Suppressor macrophage treated with lipopolysaccharide for 4 hours (primary cell): ENCODE measurements around the gene KRTAP19-6.
"Not testable (repeated sequence)": the region's sequence is repeated elsewhere in the genome, so short reads cannot be mapped to it uniquely, and the experiment has no call there.

Experiments
- DNase-seq: peaks from one replicate; pipeline ENCODE4 v3.0.0-alpha.2; 2020

The KRTAP19-6 gene

GRCh38 chr21:30541764-30542163, at the start of gene KRTAP19-6:
Gene KRTAP19-6, minus strand, starts transcription at chr21:30541864. Its CDS starts 31 bp downstream, at chr21:30541833.
- no peak for DNase-seq

- no peak for DNase-seq
Observed at GRCh38 chr21:30590297-30590696, 48.6 kb upstream of the KRTAP19-6 start, which contains the start of gene KRTAP22-2. Gene KRTAP22-2, minus strand, starts transcription at chr21:30590397.

GRCh38 chr21:30582870-30583269, 41.2 kb upstream of the KRTAP19-6 start:
- DNase-seq: no peak

- no peak for DNase-seq
Observed at GRCh38 chr21:30580132-30580531, 38.5 kb upstream of the KRTAP19-6 start.

- no peak for DNase-seq
Observed at GRCh38 chr21:30579346-30579745, 37.7 kb upstream of the KRTAP19-6 start.

GRCh38 chr21:30577766-30578165, 36.1 kb upstream of the KRTAP19-6 start:
- no peak for DNase-seq

GRCh38 chr21:30567617-30568016, 26.0 kb upstream of the KRTAP19-6 start:
- no peak for DNase-seq

GRCh38 chr21:30563630-30564029, 22.0 kb upstream of the KRTAP19-6 start:
- no peak for DNase-seq

- no peak for DNase-seq
Observed at GRCh38 chr21:30563072-30563471, 21.4 kb upstream of the KRTAP19-6 start.

GRCh38 chr21:30561957-30562356, 20.3 kb upstream of the KRTAP19-6 start:
- DNase-seq: no peak

- DNase-seq: no peak
Observed at GRCh38 chr21:30561264-30561895, 19.7 kb upstream of the KRTAP19-6 start, which contains the start of gene KRTAP19-7. Gene KRTAP19-7, minus strand, starts transcription at chr21:30561314. Its CDS starts 25 bp downstream, at chr21:30561289.

- no peak for DNase-seq
Observed at GRCh38 chr21:30555095-30555494, 13.4 kb upstream of the KRTAP19-6 start.

GRCh38 chr21:30552782-30553181, 11.1 kb upstream of the KRTAP19-6 start:
- no peak for DNase-seq

GRCh38 chr21:30518876-30519275, 22.8 kb downstream of the KRTAP19-6 start:
- DNase-seq: no peak

- DNase-seq: no peak
Observed at GRCh38 chr21:30515681-30516080, 26.0 kb downstream of the KRTAP19-6 start.

- DNase-seq: not testable (repeated sequence)
Observed at GRCh38 chr21:30505621-30506205, 36.0 kb downstream of the KRTAP19-6 start.

- no peak for DNase-seq
Observed at GRCh38 chr21:30502041-30502440, 39.6 kb downstream of the KRTAP19-6 start, which contains the start of gene KRTAP19-5. Gene KRTAP19-5, minus strand, starts transcription at chr21:30502141. Its CDS starts 51 bp downstream, at chr21:30502090.

GRCh38 chr21:30497065-30497464, 44.6 kb downstream of the KRTAP19-6 start, which contains the start of gene KRTAP19-4:
Gene KRTAP19-4, minus strand, starts transcription at chr21:30497165. Its CDS starts 55 bp downstream, at chr21:30497110.
- no peak for DNase-seq

- DNase-seq: no peak
Observed at GRCh38 chr21:30491963-30492428, 49.7 kb downstream of the KRTAP19-6 start, which contains the start of gene KRTAP19-3. Gene KRTAP19-3, minus strand, starts transcription at chr21:30492013. Its CDS starts 56 bp downstream, at chr21:30491957.
